ENCODE measurements around the gene TMCO1. TPM values are rescaled to one million over a fixed set of nuclear protein-coding genes. Genes with fewer than 3 reads are reported as not detected.

TMCO1 gene
- total RNA-seq, 4 donors from 2014 or later, result 33.2 to 57.7 (median 40.2) TPM

DNA sequence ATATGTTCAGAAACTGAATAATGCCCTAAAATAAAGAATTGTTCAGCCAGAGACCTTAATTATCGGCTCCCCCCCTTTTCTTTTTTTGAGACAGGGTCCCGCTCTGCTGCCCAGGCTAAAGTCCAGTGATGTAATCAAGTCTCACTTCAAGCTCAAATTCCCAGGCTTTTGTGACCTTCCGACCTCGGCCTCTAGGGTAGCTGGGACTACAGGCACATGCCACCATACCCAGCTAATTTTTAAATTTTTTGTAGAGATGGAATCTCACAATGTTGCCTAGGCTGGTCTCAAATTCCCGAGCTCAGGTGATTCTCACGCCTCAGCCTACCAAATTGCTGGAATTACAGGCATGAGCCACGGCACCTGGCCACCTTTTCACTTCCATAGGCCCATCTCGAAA, 26.5 kb downstream of the TMCO1 start:
- TF ChIP-seq POLR2AphosphoS5 (IDR thresholded peaks at IDR 0.05), result no peak
- no peak for TF ChIP-seq EP300 (IDR thresholded peaks at IDR 0.05)
- TF ChIP-seq CTCF (IDR thresholded peaks at IDR 0.05), result no peak
- TF ChIP-seq POLR2A (IDR thresholded peaks at IDR 0.05), result no peak
- H3K9me3 ChIP-seq, result no peaks in the 10 kb centered on the region
- no peaks in the 10 kb centered on the region for H3K27me3 ChIP-seq
- H3K4me3 ChIP-seq, result no peak overlapping the region
- H3K4me1 ChIP-seq, result no peaks in the 10 kb centered on the region
- H3K27ac ChIP-seq, result no peak overlapping the region
- no peak for ATAC-seq
- 94 to 97% methylated on average over 6 to 8 of the region's 8 CpGs for WGBS, 2 donors (ENCODE audit: low coverage in 1 of 2)
- peaks cover 4 to 80% of the 10 kb centered on the region in 2 donors for H3K36me3 ChIP-seq

DNA sequence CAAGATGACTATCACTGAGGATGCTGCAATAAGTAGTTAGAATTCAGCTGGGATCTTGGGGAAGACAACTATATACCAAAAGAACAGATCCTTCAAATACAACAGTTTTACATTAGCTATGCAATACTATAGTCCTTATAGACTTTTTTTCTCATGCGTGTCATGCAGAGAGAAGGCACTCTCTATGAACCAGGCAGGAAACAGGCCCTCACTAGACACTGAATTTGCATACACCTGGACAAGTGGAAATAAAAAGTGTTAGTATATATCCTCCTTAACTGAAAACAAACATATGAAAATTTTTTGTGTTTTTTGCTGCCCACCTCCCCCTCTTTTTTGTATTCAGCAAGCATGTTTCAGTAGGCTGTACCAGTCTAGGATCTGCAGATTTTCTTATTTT, 29.9 kb downstream of the TMCO1 start:
- Histone ChIP-seq H3K4me3 (no peak overlapping the region), H3K27me3 (no peaks in the 10 kb centered on the region), H3K36me3 (peaks cover 4 to 88% of the 10 kb centered on the region in 2 donors), H3K4me1 (no peaks in the 10 kb centered on the region), H3K9me3 (no peaks in the 10 kb centered on the region), H3K27ac (no peak overlapping the region)
- 96 to 100% methylated on average over 1 of the region's 1 CpG for WGBS, 2 donors (ENCODE audit: low coverage in 1 of 2)
- no peak for ATAC-seq
- TF ChIP-seq POLR2A (IDR thresholded peaks at IDR 0.05) (no peak), CTCF (IDR thresholded peaks at IDR 0.05) (no peak), POLR2AphosphoS5 (IDR thresholded peaks at IDR 0.05) (no peak), EP300 (IDR thresholded peaks at IDR 0.05) (no peak)

GRCh38 chr1:165737196-165737595, 31.5 kb downstream of the TMCO1 start:
- Histone ChIP-seq H3K27me3 (no peaks in the 10 kb centered on the region), H3K4me1 (no peaks in the 10 kb centered on the region), H3K4me3 (no peak overlapping the region), H3K36me3 (peaks cover 0 to 81% of the 10 kb centered on the region in 2 donors), H3K27ac (no peak overlapping the region), H3K9me3 (no peaks in the 10 kb centered on the region)
- no peak for TF ChIP-seq CTCF (IDR thresholded peaks at IDR 0.05)
- no peak for TF ChIP-seq POLR2A (IDR thresholded peaks at IDR 0.05)
- TF ChIP-seq EP300 (IDR thresholded peaks at IDR 0.05), result no peak
- TF ChIP-seq POLR2AphosphoS5 (IDR thresholded peaks at IDR 0.05), result no peak
- ATAC-seq, result no peak

GRCh38 chr1:165734906-165735305, 33.8 kb downstream of the TMCO1 start:
- WGBS, 2 donors (ENCODE audit: low coverage in 1 of 2), result 78 to 79% methylated on average over 3 of the region's 3 CpGs
- Histone ChIP-seq H3K36me3 (peaks cover 0 to 68% of the 10 kb centered on the region in 2 donors), H3K4me3 (no peak overlapping the region), H3K9me3 (no peaks in the 10 kb centered on the region), H3K27me3 (no peaks in the 10 kb centered on the region), H3K4me1 (no peaks in the 10 kb centered on the region), H3K27ac (no peak overlapping the region)
- no peak for TF ChIP-seq POLR2A (IDR thresholded peaks at IDR 0.05)
- no peak for TF ChIP-seq POLR2AphosphoS5 (IDR thresholded peaks at IDR 0.05)
- ATAC-seq, result no peak

DNA sequence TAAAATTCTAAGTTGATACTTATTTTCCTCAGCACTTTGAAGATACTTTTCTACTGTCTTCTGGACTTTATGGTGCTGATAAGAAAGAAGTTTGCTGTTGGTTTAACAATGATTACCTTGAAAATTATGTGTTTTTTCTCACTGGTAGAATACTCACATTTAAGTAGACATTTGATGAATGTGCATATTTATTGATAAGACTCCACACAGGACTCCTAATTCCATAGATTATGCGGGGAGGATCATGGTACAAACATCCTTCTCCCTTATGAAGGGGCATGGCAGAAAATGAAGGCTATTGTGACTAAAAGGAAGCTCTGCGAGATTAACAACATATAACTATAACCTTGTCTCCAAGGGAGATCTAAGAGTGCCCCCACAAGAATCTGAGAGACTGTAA, 41.8 kb downstream of the TMCO1 start:
- 88 to 91% methylated on average over 2 of the region's 2 CpGs for WGBS, 2 donors (ENCODE audit: low coverage in 1 of 2)
- Histone ChIP-seq H3K9me3 (no peaks in the 10 kb centered on the region), H3K4me3 (no peak overlapping the region), H3K36me3 (peaks cover 0 to 43% of the 10 kb centered on the region in 2 donors), H3K4me1 (no peaks in the 10 kb centered on the region), H3K27me3 (no peaks in the 10 kb centered on the region), H3K27ac (no peak overlapping the region)
- TF ChIP-seq EP300 (IDR thresholded peaks at IDR 0.05) (no peak), POLR2A (IDR thresholded peaks at IDR 0.05) (no peak), CTCF (IDR thresholded peaks at IDR 0.05) (no peak), POLR2AphosphoS5 (IDR thresholded peaks at IDR 0.05) (no peak)
- no peak for ATAC-seq
